Measurements from ENCODE around the gene CBFA2T3.

The CBFA2T3 gene

DNA sequence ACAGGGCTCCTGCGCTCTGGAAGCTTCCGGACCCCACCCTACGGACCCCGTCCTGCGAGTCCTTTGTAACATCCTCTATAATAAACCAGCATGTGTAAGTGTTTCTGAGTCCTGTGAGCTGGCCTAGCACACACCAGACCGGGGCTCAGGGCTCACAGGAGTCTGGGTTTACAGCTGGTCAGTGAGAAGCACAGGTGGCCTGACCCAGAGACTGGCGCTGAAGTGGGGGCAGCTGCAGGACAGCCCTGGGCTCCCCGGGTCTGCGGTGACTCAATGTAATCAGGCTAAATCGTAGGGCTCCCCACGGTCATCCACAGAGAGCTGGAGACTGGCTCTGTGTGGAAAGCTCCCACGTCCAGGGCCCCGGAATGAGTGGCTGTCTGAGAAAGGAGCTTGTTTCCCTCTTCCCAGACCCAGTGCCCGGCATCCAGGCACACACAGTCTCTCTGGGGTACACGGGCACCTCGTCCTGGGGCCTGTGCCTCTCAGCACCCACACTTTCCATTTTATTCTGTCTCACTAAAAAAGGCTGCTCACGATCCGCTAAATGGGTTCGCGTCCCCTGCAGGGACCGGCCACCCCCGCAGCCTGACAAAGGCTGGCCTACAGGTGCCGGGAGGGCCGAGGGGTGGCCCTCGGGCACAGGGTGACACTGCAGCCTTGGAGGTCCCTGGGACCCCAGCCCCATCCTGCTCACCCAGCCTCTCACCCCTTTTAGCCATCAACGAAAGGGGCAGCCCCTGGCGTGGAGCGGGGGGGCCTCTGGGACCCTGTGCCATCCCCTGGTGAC lies 18.9 kb upstream of the CBFA2T3 start:
- no peak for DNase-seq (ENCODE audit: low read depth)

DNA sequence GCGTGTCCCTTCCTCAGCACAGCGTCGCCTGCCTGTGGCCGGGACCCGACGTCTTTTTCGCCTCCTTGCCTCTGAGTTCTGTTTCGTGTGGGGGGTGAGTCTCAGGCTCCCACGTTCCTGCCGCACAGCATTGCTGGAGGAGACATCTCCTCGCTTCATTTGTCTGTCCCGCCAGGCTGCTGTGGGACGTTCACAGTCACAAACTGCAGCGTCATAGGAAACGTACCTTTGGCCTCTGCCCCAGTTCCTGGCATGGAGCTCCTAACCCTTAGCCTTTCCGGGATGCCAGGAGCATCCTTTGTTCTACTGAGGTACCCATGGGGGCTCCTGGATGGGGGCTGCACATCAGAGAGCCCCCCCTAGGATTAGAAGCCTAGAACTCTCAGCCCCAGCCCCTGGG lies 18.2 kb upstream of the CBFA2T3 start:
- DNase-seq (ENCODE audit: low read depth), result no peak

DNA sequence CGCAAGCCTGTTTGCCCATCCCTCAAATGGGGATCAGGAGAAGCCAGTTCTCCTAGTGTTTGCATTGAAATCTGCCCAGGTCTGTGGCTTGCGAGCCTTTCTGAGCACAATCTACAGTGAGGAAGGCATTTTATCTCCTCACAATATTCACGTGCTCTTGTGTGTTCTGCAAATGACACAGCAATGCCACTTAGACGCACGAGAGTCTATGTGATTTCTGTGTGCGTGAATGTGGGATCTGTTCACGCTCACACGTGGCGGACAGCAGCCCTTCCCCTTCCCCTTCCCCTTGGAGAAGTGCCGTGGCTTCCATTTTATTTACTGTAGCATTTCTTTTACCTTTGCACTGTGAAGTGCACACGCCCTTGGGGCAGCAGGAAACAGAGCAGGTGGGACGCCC lies 17.7 kb upstream of the CBFA2T3 start:
- DNase-seq (ENCODE audit: low read depth), result no peak

DNA sequence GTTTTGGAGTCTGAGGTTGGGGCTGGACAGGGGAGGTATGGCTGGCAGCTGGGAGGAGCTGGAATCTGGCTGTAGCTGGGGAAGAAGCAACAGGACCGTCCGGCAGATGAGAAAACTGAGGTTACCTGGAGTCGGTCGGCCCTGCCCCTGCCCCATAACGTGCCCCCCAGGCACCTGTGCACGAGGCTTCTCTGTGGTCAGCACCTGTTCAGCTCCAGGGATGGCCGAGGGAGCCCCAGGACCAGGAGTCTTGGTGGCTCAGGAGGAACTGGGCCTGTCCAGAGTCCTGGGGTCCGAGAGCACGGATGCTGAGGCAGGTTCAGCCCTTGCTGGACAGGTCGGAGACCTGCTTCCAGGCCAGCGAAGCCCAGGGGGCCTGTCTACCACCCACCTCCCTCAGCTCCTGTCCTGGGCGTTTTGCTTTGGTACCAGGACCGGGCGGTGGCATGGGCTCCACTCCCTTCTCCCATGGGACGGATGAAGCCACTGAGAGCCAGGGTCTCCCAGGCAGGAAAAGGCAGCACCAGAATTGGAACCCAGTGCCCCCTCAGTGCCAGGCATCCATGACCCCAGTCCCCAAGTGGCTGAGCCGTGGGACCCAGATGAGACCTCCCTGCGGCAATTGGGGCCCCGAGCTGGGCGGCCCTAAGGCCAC lies 17.1 kb upstream of the CBFA2T3 start:
- no peak for DNase-seq (ENCODE audit: low read depth)

DNA sequence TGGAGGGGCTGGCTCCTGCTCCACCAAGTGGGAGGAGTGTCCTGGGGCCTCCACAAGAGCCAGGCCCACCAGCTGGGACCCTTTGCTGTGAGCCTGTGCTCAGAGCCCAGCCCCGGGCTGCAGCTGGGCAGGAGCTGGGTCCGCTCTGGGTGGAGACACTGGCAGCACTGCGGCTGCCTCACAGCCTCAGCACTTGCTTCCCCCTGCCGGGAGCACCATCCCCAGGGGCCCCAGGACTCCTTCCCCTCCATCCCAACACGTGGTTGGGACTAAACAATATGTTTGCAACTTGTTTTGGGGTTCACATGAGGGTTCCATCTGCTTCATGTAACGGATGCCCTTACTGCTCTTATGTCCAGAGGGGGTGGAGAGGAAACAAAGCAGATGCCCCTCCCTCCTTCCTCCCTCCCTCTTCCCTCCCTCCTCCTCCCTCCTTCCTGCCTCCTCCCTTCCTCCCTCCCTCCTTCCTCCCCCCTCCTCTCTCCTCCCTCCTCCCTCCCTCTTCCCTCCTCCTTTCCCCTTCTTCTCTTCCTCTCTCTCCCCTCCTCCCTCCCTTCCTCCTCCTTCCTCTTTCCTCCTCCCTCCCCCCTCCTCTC lies 16.3 kb upstream of the CBFA2T3 start:
- DNase-seq (ENCODE audit: low read depth), result no peak

DNA sequence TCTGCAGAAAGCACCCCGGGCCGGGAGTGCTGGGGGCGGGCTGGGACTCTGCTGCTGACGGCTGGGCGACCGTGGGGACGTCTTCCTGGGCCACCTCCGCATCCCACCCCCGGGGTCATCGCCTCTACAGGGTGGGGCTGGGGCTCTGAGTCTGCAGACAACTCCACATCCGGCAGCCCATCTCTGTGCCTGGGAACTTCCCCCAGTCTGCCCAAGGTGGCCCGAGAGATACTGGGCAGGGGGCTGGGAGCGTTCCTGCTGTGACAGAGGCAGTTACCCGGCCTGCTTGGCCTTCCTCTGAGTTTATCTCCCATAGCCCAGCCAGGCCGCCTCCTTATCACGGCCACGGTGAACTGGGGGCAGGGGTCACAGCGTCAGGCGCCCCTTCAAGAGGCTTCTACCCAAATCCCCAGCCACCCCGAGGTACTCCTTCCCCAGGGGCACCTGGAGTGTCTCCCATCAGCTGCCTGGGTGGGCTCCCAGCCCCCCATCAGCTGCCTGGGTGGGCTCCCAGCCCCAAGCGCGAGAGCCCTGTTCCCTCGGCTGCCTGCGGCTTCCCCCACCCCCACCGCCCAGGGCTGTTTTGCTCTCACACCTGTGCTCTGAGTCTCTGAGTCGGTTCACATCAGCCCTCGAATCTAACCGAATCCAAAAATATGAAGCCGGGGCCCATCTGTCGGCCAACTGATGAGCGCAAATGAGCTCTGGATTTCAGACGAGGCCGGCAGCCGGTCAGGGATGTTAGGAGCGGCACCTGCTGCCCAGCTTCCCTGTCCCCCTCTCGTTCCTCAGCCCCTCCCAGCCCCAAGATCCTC lies 15.6 kb upstream of the CBFA2T3 start:
- DNase-seq (ENCODE audit: low read depth), result no peak

DNA sequence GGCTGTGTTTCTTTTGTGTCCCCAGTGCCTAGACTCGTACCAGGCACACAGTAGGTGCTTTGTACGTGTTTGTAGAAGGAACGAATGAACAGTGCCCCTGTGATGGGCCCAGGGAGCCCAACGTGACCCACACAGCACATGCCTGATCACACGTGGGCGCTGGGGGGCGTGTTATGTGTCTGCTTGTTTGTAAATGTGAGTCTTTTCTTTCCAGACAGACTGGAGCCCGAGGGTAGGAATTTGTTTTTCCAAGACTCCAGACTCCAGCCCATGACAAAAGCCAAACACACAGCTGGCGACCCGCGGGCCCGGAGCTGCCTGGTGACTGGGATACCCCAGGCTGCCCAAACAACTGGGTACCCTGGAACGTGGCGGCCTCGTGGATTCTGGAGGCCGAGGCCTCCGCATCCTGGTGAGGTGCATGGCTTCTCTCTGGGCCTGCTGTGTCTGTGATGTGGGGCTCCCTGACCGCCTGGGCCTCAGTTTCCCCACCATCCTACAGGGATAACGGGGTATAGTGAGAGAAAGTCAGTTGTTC lies 14.9 kb upstream of the CBFA2T3 start:
- no peak for DNase-seq (ENCODE audit: low read depth)

DNA sequence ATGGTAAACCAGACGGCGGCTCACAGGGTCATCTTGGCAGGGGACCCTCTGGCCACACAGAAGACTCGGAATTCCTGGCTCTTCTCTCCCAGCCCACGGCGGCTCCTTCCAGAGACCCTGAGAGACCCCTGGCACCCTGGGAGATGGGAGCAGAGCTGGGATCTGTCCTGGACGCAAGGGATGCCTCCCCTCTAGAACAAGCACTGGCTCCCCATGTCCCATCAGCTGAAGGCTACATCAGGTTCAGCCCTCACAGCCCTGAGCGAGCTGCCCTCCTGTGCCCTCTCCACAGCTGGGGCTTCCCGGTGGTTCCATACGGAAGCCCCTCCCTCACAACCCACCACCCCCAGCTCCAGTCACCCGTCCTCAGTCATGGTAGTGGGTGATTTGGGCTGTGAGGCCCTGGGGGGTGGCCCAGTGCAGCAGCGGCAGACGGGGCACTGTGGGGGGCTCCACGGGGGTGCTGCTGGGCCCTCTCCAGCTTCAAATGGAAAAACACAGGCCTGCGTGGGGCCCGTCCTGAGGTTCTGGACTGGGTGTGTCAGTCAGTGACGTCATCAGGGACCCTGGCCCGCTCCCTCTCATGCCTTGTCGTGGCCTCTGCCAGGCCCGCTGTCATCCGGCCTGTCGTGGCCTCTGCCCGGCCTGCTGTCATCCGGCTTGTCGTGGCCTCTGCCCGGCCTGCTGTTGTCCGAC lies 13.0 kb upstream of the CBFA2T3 start:
- no peak for DNase-seq (ENCODE audit: low read depth)

DNA sequence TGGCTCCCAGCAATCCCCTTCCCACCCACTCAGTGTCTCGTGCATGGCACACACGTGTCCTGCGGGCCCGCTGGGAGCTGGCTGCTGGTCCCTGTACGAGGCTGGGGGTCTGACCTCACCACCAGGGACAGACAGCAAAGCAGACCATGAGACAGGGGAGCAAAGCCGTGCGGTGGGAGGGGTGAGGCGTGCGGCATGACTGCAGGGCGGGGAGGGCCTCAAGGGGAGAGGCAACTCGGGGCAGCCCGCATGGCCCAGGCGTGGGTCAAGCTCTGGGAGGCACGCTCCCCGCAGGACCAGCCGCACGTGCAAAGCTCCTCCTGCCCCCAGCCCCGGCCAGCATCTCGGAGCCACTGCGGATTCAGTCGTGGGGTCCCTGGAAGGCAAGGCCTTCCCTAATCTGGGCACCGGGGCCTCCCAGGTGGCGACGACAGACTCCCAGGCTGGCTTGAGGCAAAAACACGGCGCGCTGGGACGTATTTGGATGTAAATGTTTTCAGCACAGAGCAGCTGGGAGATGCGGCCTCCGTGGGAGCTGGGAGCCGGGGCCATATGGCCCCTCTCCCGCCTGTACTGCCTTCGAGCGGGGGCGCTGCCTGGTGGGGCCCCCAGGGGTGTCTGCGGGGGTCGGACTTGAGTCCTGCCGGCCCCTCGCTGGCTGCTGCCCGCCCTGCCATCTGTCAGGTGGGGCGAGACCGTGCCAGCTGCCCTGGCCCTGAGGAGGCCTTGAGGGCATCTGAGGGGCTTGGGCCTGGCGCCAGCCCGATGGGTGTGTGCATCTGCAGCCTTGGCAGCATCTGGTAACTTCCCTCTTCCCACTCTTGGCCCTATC lies 12.2 kb upstream of the CBFA2T3 start:
- no peak for DNase-seq (ENCODE audit: low read depth)

DNA sequence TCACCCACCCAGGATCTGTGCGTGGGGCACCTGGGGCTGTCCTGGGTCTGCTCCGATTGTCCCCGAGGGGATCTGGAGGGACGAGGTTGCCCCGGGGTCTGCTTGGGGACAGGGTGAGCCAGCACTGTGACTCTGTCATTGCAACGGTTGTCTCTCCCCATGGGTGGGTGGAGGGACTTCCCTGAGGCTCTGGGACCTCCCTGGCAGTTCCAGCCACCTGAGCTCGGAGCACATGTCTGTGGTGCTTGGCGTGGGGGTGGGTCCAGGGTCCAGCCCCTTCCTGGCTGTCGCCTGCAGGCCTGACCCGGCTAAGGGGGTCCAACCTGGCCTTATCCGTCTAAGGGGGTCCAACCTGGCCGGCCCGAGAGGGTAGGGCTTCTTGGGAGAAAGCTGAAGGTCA lies 8.5 kb upstream of the CBFA2T3 start:
- no peak for DNase-seq (ENCODE audit: low read depth)

DNA sequence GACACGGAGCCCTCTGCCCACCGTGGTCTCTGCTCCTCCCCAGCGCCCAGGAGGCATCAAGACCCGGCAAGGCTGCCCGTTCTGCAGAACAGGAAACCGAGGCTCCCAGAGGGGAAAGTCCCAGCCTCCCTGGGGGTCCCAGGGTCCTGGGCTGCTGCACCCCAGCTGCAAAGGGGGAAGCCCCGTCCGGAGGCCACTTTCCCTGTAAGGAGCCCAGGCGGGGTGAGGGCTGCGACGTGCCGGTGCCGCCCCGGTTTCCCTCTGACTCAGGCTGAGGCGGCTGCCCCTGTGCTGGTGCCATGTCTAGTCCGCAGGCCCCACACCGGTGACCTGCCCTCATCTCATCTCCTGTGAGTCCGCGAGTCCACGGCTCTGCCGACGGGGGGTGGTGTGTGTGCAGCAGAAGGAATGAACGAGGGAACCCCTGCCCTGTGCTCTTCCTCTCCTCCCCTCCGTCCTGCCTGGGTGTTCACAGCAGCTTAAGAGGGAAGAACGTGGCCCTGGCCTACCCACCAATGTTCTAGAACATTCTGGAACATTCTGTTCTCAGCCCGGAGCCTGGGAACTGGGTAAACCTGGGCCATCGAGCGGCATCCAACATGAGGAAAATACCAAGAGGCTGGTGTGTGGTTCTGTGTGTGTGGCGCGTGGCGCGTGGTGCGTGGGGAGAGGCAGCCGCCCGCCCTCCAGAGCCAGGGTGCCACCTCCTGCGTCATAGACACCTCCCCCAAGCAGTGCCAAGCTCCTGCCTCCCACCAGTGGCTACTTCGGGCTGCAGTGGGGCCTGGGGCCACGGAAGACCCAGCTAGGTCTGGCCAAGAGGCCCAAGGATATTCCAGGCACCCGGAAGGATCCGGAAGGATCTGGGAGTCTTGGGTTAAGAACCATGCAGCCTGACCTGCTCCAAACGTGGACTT lies 7.0 kb upstream of the CBFA2T3 start:
- DNase-seq (ENCODE audit: low read depth), result no peak

DNA sequence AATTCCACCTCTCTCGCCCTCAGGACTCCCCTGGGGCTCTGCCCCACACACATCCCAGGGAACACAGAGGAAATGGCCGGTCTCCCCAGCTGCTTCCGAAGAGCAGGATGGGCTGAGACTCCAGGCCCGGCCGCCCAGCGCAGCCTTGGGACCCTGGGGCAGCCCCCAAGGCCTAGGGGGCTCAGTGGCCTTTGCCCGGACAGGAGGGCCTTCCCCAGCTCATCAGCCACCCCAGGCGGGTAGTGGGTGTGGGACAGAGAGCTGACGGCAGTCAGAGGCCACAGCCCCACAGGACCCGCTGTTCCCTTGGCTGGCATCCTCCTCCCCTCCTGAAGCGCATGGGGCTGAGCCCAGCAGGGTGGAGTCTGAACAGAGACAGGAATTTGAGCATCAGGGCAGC lies 6.2 kb upstream of the CBFA2T3 start:
- no peak for DNase-seq (ENCODE audit: low read depth)

DNA sequence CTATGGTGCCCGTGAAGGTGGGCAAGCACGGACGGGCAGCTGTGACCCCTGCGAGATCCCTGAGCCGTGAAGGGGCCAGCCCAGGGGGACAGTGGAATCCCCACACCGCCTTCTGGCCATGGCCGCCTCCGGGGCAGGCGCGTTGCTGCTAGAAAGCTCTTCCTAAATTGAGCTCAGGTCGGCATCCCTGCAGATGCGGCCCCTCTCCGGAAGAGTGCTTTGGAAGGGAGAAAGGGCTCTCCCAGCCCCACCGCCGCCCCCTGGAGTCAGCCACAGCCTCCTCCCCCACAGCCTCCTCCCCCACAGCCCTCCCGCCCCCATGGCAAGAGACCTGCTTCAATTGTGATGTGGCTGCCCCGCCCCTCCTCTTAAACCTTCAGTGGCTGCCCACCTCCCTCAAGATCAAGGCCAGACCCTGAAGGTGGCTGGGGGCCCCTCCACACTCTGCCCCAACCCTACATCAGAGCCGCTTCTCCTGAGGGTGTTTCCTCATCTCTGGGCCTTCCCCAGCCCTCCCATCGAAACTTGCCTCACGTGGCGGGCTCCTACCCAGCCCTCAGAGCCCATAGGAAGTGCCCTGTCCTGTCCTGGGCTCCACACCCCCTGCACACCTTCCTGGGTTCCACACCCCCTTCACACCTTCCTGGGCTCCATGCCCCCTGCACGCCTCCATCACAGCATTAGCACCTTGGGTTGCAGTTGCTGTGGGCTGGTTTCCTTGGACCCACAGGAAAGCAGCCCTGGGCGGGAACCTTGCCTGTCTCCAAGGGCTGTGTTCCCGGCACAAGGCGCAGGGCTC lies 5.5 kb upstream of the CBFA2T3 start:
- DNase-seq (ENCODE audit: low read depth), result no peak

DNA sequence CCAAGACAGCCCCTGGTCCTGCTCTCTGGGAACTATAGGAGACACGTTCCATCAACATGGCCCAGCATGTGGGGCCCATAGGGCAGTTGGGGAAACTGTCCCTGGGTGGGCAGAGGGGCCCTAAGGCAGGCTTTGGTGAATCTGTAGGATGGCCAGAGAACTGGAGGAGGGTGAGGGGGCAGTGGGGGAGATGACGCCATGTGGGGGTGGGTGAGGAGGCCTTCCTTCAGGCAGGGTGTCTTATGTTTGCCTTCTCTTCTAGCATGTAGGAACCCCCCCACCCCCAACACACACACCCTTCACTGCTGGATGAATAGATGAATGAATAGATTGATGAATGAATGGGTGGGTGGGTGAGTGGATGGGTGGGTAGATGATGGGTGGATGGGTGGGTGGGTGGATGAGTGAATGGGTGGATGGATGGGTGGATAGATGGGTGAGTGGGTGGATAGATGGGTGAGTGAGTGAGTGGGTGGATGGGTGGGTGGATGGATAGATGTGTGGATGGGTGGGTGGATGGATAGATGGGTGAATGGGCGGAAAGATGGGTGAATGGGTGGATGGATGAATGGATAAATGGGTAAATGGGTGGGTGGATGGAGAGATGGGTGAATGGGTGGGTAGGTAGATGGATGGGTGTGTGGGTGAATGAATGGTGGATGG lies 2.5 kb upstream of the CBFA2T3 start:
- DNase-seq (ENCODE audit: low read depth), result no peak

DNA sequence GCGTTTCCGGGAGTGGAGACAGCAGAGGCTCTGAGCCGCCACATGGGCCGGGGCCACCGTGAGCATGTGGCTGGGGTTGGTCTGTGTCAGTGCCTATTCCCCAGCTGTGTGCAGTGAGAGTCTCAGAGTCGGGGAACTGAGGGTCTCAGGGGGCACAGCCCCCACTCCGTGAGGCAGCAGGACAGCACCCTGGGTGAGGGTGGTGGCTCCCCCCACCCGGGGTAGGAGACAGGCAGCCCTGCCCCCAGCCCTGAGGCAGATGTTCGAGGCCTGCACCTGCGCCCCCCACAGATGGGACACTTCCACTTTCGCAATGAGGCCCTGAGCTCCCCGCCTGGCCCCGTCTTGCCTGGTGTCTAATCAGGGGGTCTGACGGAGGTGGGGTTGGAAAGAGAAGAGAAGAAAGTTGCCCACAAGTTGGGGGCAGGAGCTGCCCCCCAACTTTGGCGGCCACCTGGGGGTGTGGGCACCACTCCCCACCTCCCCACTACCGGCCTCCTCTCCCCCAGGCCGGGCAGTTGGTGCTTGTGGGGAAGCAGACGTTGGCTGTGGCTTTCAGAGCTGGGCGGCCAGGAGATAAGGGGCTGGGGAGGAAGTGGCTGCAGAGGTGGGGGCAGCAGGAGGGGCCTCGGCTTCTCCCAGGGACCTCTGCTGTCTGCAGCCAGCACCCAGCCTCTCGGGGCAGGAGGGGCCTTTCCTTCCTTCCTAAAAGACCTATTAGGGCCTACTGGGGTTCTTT lies 1.8 kb upstream of the CBFA2T3 start:
- DNase-seq (ENCODE audit: low read depth), result no peak

DNA sequence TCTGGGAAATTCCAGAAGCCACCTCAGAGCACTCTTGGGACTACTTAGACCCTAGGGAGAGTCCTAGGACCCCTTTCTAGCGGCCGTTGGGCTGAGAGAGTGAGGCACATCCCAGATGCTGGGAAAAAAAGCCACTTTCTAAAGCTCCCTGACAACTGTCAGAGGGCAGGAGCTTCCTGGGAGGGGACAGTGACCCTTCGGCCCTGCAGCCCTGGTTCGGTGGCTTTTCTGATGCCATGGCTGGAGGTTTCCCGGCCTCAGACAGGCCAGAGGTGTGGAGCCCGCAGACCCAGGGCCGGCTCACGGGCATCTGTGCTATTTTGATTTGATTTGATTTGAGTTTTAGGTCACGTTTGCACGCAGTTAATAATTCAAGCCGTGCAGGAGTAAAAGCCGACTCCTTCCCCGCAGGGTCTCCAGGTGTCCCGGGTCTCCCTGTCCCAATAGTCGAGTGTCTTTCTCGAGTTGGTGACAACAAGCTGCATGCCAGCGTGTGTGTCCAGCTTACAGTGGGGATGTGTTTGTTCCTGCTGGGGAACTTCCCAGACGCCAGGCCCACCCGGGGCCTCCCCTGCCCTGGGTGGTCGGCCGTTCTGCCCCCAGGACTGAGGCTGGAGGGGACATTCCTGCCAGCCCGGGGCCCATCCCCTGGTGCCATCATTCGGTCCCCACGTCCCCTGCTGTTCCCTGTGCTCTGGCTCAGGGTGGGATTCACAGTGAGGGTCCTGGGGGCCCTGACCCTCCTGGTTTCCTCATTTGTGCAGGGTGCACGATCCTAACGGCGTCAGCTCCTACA lies 1.0 kb upstream of the CBFA2T3 start:
- no peak for DNase-seq (ENCODE audit: low read depth)
